Prostate gland (tissue), 2 donors: ENCODE data around the gene DMGDH. TPM values are rescaled to one million over a fixed set of nuclear protein-coding genes. Genes with fewer than 3 reads are reported as not detected.

Experiments
- DNase-seq: peaks from one replicate; pipeline ENCODE4 v3.0.0-alpha.2; 2019; ENCODE audit warnings: low spot score
- H3K27ac ChIP-seq, 2 donors: fragments of 200-600 bp; sonication (generic); 2 replicates each; pipeline ENCODE4 v1.5.1; 2017 to 2019
- H3K27me3 ChIP-seq: fragments of 200-600 bp; sonication (generic); replicated peaks from 2 replicates; pipeline ENCODE4 v1.5.1; 2019; ENCODE audit not compliant: insufficient read depth
- H3K36me3 ChIP-seq, 2 donors: fragments of 200-600 bp; sonication (generic); 1 replicate in 1 of 2; 2 replicates in 1 of 2; pipeline versions ENCODE4 v1.5.1 to v1.8.1; 2017 to 2019
- H3K4me1 ChIP-seq: fragments of 200-600 bp; sonication (generic); replicated peaks from 2 replicates; pipeline ENCODE4 v1.5.1; 2019
- H3K4me3 ChIP-seq, 2 donors: fragments of 200-600 bp; sonication (generic); 2 replicates each; pipeline ENCODE4 v1.5.1; 2017 to 2019
- H3K9me3 ChIP-seq: fragments of 200-600 bp; sonication (generic); 2 replicates; pipeline ENCODE4 v1.5.1; 2017
- CTCF ChIP-seq, 4 experiments: fragments of 200-600 bp in 2 of 4; fragments of 450-650 bp in 2 of 4; sonication (generic) in 2 of 4; IDR thresholded peaks; 1 replicate in 3 of 4; 2 replicates in 1 of 4; pipeline ENCODE4 v1.5.1; 2016 to 2019; ENCODE audit warnings: antibody characterized with exemption in 4 of 4, mild to moderate bottlenecking in 2 of 4, moderate library complexity in 2 of 4
- POLR2A ChIP-seq: fragments of 450-650 bp; IDR thresholded peaks from one replicate; pipeline ENCODE4 v1.6.1; 2016; ENCODE audit warnings: antibody characterized with exemption, mild to moderate bottlenecking
- POLR2AphosphoS5 ChIP-seq: sonication (generic); formaldehyde crosslinking; IDR thresholded peaks from one replicate; pipeline ENCODE4 v1.6.1; 2017; ENCODE audit warnings: antibody characterized with exemption
- WGBS: methylation state at CpG from one replicate; pipeline ENCODE4 v1.1.5; 2018; 5-methylcytosine and 5-hydroxymethylcytosine counted together
- intact Hi-C: fragments of 100-400 bp; cut with DNase I; formaldehyde crosslinking; loops from one replicate; pipeline ENCODE4 v1.14.2; 2022
- total RNA-seq, 2 donors: library from RNA; depleted of rRNA; stranded (reverse); fragments of >200 nt; gene quantifications; one replicate each; pipeline ENCODE4 v1.1.0, GENCODE V29; 2016

DMGDH gene
- total RNA-seq, 2 donors from 2014 or later = 0.77 to 9.9 TPM

GRCh38 chr5:79047199-79047598 is 22.3 kb downstream of the DMGDH start:
- TF ChIP-seq POLR2A (no peak), CTCF (IDR thresholded peaks at IDR 0.05) (no peak), POLR2AphosphoS5 (no peak)
- WGBS = 91% methylated on average over 3 of the region's 3 CpGs
- no peaks in the 10 kb centered on the region for H3K4me1 ChIP-seq
- H3K27me3 ChIP-seq = no peaks in the 10 kb centered on the region
- no peak for DNase-seq
- intact Hi-C loops = no loop called here
- no peaks in the 10 kb centered on the region for H3K36me3 ChIP-seq
- no peaks in the 10 kb centered on the region for H3K9me3 ChIP-seq
- H3K4me3 ChIP-seq = no peak overlapping the region
- no peak overlapping the region for H3K27ac ChIP-seq

GRCh38 chr5:79042188-79042587 is 27.3 kb downstream of the DMGDH start:
- Histone ChIP-seq H3K4me1 (no peaks in the 10 kb centered on the region), H3K27me3 (no peaks in the 10 kb centered on the region), H3K9me3 (no peaks in the 10 kb centered on the region), H3K27ac (no peak overlapping the region), H3K4me3 (no peak overlapping the region), H3K36me3 (no peaks in the 10 kb centered on the region)
- intact Hi-C loops = no loop called here
- TF ChIP-seq POLR2AphosphoS5 (no peak), POLR2A (no peak), CTCF (IDR thresholded peaks at IDR 0.05) (no peak)
- WGBS = 86% methylated on average over 3 of the region's 3 CpGs
- no peak for DNase-seq

- Histone ChIP-seq H3K36me3 (no peaks in the 10 kb centered on the region), H3K27ac (no peak overlapping the region), H3K9me3 (no peaks in the 10 kb centered on the region), H3K27me3 (no peaks in the 10 kb centered on the region), H3K4me3 (no peak overlapping the region), H3K4me1 (no peaks in the 10 kb centered on the region)
- no peak for TF ChIP-seq POLR2AphosphoS5
- no peak for TF ChIP-seq POLR2A
- no peak for TF ChIP-seq CTCF (IDR thresholded peaks at IDR 0.05)
- intact Hi-C loops = no loop called here
- 100% methylated on average over 2 of the region's 2 CpGs for WGBS
- no peak for DNase-seq
Observed at GRCh38 chr5:79036769-79037168, 32.7 kb downstream of the DMGDH start.

GRCh38 chr5:79035237-79035636 is 34.2 kb downstream of the DMGDH start:
- DNase-seq = no peak
- no peaks in the 10 kb centered on the region for H3K9me3 ChIP-seq
- no peaks in the 10 kb centered on the region for H3K36me3 ChIP-seq
- H3K27ac ChIP-seq = no peak overlapping the region
- intact Hi-C loops = no loop called here
- TF ChIP-seq POLR2AphosphoS5 = no peak
- no peak for TF ChIP-seq POLR2A
- TF ChIP-seq CTCF (IDR thresholded peaks at IDR 0.05) = no peak
- no peaks in the 10 kb centered on the region for H3K4me1 ChIP-seq
- H3K4me3 ChIP-seq = no peak overlapping the region
- WGBS = 52% methylated on average over 3 of the region's 3 CpGs
- no peaks in the 10 kb centered on the region for H3K27me3 ChIP-seq

GRCh38 chr5:79032782-79033181 is 36.7 kb downstream of the DMGDH start:
- no peak for DNase-seq
- H3K36me3 ChIP-seq = no peaks in the 10 kb centered on the region
- WGBS = 93% methylated on average over 5 of the region's 5 CpGs

More at GRCh38 chr5:79032782-79033181, 36.7 kb downstream of the DMGDH start:
- Histone ChIP-seq H3K9me3 (no peaks in the 10 kb centered on the region), H3K27me3 (no peaks in the 10 kb centered on the region), H3K4me3 (no peak overlapping the region), H3K27ac (no peak overlapping the region), H3K4me1 (no peaks in the 10 kb centered on the region)
- intact Hi-C loops = no loop called here
- TF ChIP-seq POLR2AphosphoS5 = no peak
- TF ChIP-seq CTCF (IDR thresholded peaks at IDR 0.05) = no peak
- TF ChIP-seq POLR2A = no peak
